ENCODE measurements around the gene LARP1B. TPM values are rescaled to one million over a fixed set of nuclear protein-coding genes. Genes with fewer than 3 reads are reported as not detected.

Gene LARP1B
- total RNA-seq, 1 experiment from 2014 or later = 31.1 TPM

DNA sequence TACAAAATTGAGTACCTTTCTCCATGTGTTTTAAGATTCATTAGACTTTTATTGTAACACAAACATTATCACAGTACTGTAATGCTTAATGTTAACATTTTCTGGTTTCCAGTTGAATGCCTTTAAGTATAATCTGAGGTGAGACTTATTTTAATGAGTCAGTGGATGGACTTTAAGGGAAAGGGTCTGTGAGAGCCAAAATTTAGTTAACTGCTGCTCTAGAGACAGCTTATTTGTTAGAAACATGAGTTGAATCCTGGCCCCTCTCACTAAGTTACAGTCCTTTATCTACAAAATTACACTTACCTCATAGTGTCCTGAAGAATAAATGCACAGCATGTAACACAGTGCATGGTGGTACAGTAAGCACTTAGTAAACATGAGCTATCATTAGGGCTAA, 160.5 kb downstream of the LARP1B start (continued):
- TF ChIP-seq SRF (IDR thresholded peaks at IDR 0.05; ENCODE audit: low read depth) = no peak
- TF ChIP-seq, protein P1, sequence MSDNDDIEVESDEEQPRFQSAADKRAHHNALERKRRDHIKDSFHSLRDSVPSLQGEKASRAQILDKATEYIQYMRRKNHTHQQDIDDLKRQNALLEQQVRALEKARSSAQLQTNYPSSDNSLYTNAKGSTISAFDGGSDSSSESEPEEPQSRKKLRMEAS (IDR thresholded peaks at IDR 0.05) = no peak
- no peak for TF ChIP-seq ZFX (IDR thresholded peaks at IDR 0.05)
- no peak for TF ChIP-seq POLR2AphosphoS5 (IDR thresholded peaks at IDR 0.05; ENCODE audit: low read depth, low read length)
- no peak for TF ChIP-seq SIN3A (IDR thresholded peaks at IDR 0.05; ENCODE audit: low read depth)
- no peak for TF ChIP-seq TCF7L2 (IDR thresholded peaks at IDR 0.05; ENCODE audit: borderline replicate concordance, extremely low read depth, insufficient read depth, insufficient read length)
- TF ChIP-seq EZH2phosphoT487 (IDR thresholded peaks at IDR 0.05; ENCODE audit: borderline replicate concordance) = no peak
- TF ChIP-seq SP1 (IDR thresholded peaks at IDR 0.05; ENCODE audit: low read depth) = no peak
- TF ChIP-seq, protein P2, sequence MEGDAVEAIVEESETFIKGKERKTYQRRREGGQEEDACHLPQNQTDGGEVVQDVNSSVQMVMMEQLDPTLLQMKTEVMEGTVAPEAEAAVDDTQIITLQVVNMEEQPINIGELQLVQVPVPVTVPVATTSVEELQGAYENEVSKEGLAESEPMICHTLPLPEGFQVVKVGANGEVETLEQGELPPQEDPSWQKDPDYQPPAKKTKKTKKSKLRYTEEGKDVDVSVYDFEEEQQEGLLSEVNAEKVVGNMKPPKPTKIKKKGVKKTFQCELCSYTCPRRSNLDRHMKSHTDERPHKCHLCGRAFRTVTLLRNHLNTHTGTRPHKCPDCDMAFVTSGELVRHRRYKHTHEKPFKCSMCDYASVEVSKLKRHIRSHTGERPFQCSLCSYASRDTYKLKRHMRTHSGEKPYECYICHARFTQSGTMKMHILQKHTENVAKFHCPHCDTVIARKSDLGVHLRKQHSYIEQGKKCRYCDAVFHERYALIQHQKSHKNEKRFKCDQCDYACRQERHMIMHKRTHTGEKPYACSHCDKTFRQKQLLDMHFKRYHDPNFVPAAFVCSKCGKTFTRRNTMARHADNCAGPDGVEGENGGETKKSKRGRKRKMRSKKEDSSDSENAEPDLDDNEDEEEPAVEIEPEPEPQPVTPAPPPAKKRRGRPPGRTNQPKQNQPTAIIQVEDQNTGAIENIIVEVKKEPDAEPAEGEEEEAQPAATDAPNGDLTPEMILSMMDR (IDR thresholded peaks at IDR 0.05 in 2 of 3, conservative IDR thresholded peaks at IDR 0.05 in 1 of 3; ENCODE audit: borderline replicate concordance in 1 of 3, insufficient read depth in 1 of 3, low read depth in 2 of 3, low read length in 2 of 3) = no peak
- no peak for TF ChIP-seq YY1 (IDR thresholded peaks at IDR 0.05; ENCODE audit: extremely low read depth, insufficient replicate concordance, low read depth, low read length)
- TF ChIP-seq ZNF274 (IDR thresholded peaks at IDR 0.05; ENCODE audit: low read depth, low read length) = no peak

DNA sequence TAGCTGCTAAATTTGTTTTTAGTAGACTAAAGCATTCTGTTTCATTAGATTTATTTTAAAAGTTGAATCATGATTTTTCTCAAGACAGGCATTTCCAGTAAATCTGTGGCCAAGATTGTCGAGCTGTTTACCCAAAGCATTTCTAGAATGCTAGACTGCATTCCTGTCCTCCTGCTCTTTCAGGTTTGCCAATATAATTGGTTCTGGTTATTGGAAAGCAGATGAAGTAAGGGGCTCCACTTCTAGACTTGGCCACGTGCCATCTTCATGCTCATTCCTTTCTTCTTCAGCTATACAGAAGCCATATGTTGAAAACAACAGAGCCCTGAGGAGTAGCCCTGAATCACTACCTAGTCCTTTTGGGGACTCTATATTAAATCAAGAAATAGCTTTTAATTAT, 164.0 kb downstream of the LARP1B start:
- no peak for TF ChIP-seq RAD21 (IDR thresholded peaks at IDR 0.05; ENCODE audit: low read depth)
- no peak for TF ChIP-seq FOSL1 (IDR thresholded peaks at IDR 0.05; ENCODE audit: low read depth)
- no peak for TF ChIP-seq ZNF274 (IDR thresholded peaks at IDR 0.05; ENCODE audit: low read depth, low read length)
- ChIA-PET CTCF (no interaction called here), POLR2A (no interaction called here), RAD21 (ENCODE audit: low non-redundant PET in 1 of 2, low total read pairs in 2 of 2, uncharacterized antibody in 2 of 2, unreplicated experiment in 2 of 2) (no interaction called here)
- DNase-seq (ENCODE audit: low read depth, low spot score) = no peak
- no TSS peak for BruUV-seq (replicated peaks)
- Histone ChIP-seq H3K9ac (ENCODE audit: low read length) (no peak overlapping the region), H2AFZ (ENCODE audit: low read depth, low read length, poor library complexity, severe bottlenecking) (no peak overlapping the region), H3K27ac (ENCODE audit: low read depth, low read length) (no peak overlapping the region), H3K27me3 (ENCODE audit: insufficient read depth, low read length) (no peaks in the 10 kb centered on the region), H3K79me2 (ENCODE audit: insufficient read depth, low read length) (no peaks in the 10 kb centered on the region), H3K9me2 (ENCODE audit: insufficient read depth) (no peaks in the 10 kb centered on the region), H3K9me3 (ENCODE audit: control insufficient read depth in 1 of 2, insufficient read depth in 1 of 2, low read depth in 1 of 2, low read length in 2 of 2) (no peaks in the 10 kb centered on the region), H3K4me1 (ENCODE audit: control insufficient read depth in 1 of 2, insufficient read depth in 2 of 2, low read length in 2 of 2) (peaks cover 5 to 12% of the 10 kb centered on the region in 2 experiments; a peak in 3 of 4 replicates), H3K4me2 (ENCODE audit: low read length) (no peak overlapping the region), H4K20me1 (ENCODE audit: insufficient read depth) (no peaks in the 10 kb centered on the region), H3K36me3 (ENCODE audit: control insufficient read depth in 1 of 2, insufficient read depth in 2 of 2, low read length in 2 of 2) (no peaks in the 10 kb centered on the region), H3K4me3 (replicated peaks in 1 of 2; ENCODE audit: low read depth in 1 of 2, low read length in 2 of 2) (no peak overlapping the region)
- intact Hi-C loops (cut with micrococcal nuclease) = loop anchor here (10.0 kb wide), 1 partner anchor 620 kb away; no protein-coding TSS in a partner anchor
- ATAC-seq = no peak
